HG03039 (cell line): ENCODE results near the gene PRG3.
A peak's percentile ranks its signal among the peaks of the same experiment; 100 is the strongest.
"Not testable (repeated sequence)": the region's sequence is repeated elsewhere in the genome, so short reads cannot be mapped to it uniquely, and the experiment has no call there.

Source experiments
- ATAC-seq: cut with Tn5 transposase; IDR thresholded peaks from one replicate; pipeline ENCODE4 v1.9.1; 2021; ENCODE audit warnings: mild to moderate bottlenecking, moderate library complexity; ENCODE audit not compliant: unreplicated experiment

Gene PRG3

GRCh38 chr11:57341250-57341808 is 39.6 kb downstream of the PRG3 start:
- ATAC-seq = no peak

GRCh38 chr11:57340039-57340615 is 40.8 kb downstream of the PRG3 start:
- no peak for ATAC-seq

- ATAC-seq = no peak
These were observed 41.6 kb downstream of the PRG3 start for GRCh38 chr11:57339328-57339727.

- ATAC-seq = no peak
These were observed 42.8 kb downstream of the PRG3 start, which contains the start of gene P2RX3 for GRCh38 chr11:57338142-57338541. Gene P2RX3, plus strand, starts transcription at chr11:57338352. Its CDS starts 199 bp downstream, at chr11:57338551.

GRCh38 chr11:57336856-57337255 is 44.1 kb downstream of the PRG3 start:
- ATAC-seq = not testable (repeated sequence)

- no peak for ATAC-seq
These were observed 44.8 kb downstream of the PRG3 start for GRCh38 chr11:57336111-57336666.

GRCh38 chr11:57335343-57336110 is 45.4 kb downstream of the PRG3 start, which contains the start of gene SSRP1:
Gene SSRP1, minus strand, starts transcription at chr11:57335892. Its CDS starts 771 bp downstream, at chr11:57335121.
- peak; percentile 99 for ATAC-seq

GRCh38 chr11:57335023-57335342 is 46.0 kb downstream of the PRG3 start:
- no peak for ATAC-seq

- no peak for ATAC-seq
These were observed 48.1 kb downstream of the PRG3 start for GRCh38 chr11:57332694-57333440.

GRCh38 chr11:57331720-57332119 is 49.2 kb downstream of the PRG3 start:
- no peak for ATAC-seq

GRCh38 chr11:57330029-57330428 is 50.9 kb downstream of the PRG3 start:
- no peak for ATAC-seq

GRCh38 chr11:57327721-57328120 is 53.2 kb downstream of the PRG3 start:
- no peak for ATAC-seq
